SK-N-SH (cell line): ENCODE measurements around the gene EIF4E1B. TPM values are rescaled to one million over a fixed set of nuclear protein-coding genes. Genes with fewer than 3 reads are reported as not detected.

Experiments used
- CTCF ChIA-PET: fragments of 300-600, 350-600 bp; formaldehyde crosslinking; extraction: SDS; loops from one replicate; lab custom pipeline; 2021; lab: Yijun Ruan, JAX
- POLR2A ChIA-PET: fragments of 350-600 bp; sonication (Branson Sonifier 250); formaldehyde crosslinking; extraction: SDS; loops from one replicate; lab custom pipeline; 2020; ENCODE audit warnings: antibody characterized with exemption, inconsistent platforms; lab: Yijun Ruan, JAX
- DNase-seq: peaks from one replicate; pipeline ENCODE4 v3.0.0; 2012
- H2AFZ ChIP-seq: fragments of 200-600 bp; sonication (generic); 2 replicates; pipeline ENCODE4 v1.8.1; 2016; ENCODE audit warnings: antibody characterized with exemption, mild to moderate bottlenecking, low read depth
- H3F3A ChIP-seq: fragments of 200-600 bp; sonication (generic); replicated peaks from 2 replicates; pipeline ENCODE3; 2016; ENCODE audit warnings: antibody characterized with exemption, mild to moderate bottlenecking; ENCODE audit not compliant: insufficient read depth
- H3K27ac ChIP-seq, 2 experiments: fragments of 200-500 bp in 1 of 2; fragments of 200-600 bp in 1 of 2; sonication (Bioruptor generic) in 1 of 2; sonication (generic), shearing (Covaris generic) in 1 of 2; 2 replicates each; pipeline versions ENCODE4 v1.5.1 to v1.6.1; 2014 to 2016; ENCODE audit warnings: low read depth in 2 of 2, inconsistent platforms in 1 of 2, low read length in 1 of 2, mild to moderate bottlenecking in 1 of 2, mixed read lengths in 1 of 2
- H3K27me3 ChIP-seq: fragments of 200-600 bp; sonication (generic), shearing (Covaris generic); 2 replicates; pipeline ENCODE4 v1.6.1; 2016; ENCODE audit warnings: mixed run types; ENCODE audit not compliant: insufficient read depth
- H3K36me3 ChIP-seq, 2 experiments: fragments of 200-500 bp in 1 of 2; fragments of 200-600 bp in 1 of 2; sonication (Bioruptor generic) in 1 of 2; sonication (generic) in 1 of 2; replicated peaks in 1 of 2; 2 replicates each; pipeline versions ENCODE3 to v1.5.1; 2014 to 2016; ENCODE audit warnings: low read length in 1 of 2, mild to moderate bottlenecking in 1 of 2; ENCODE audit not compliant: insufficient read depth in 2 of 2, control insufficient read depth in 1 of 2
- H3K4me1 ChIP-seq, 2 experiments: fragments of 200-500 bp in 1 of 2; fragments of 200-600 bp in 1 of 2; sonication (Bioruptor generic) in 1 of 2; sonication (generic), shearing (Covaris generic) in 1 of 2; 2 replicates each; pipeline versions ENCODE4 v1.5.1 to v1.6.1; 2014 to 2016; ENCODE audit warnings: low read depth in 1 of 2, low read length in 1 of 2, mixed run types in 1 of 2; ENCODE audit not compliant: insufficient read depth in 2 of 2, control insufficient read depth in 1 of 2
- H3K4me2 ChIP-seq: fragments of 200-600 bp; sonication (generic), shearing (Covaris generic); 2 replicates; pipeline ENCODE4 v1.6.1; 2017; ENCODE audit warnings: mixed run types
- H3K4me3 ChIP-seq, 2 experiments: fragments of 200-500 bp in 1 of 2; fragments of 200-600 bp in 1 of 2; sonication (Bioruptor generic) in 1 of 2; sonication (generic), shearing (Covaris generic) in 1 of 2; 2 replicates each; pipeline versions ENCODE4 v1.5.1 to v1.8.1; 2014 to 2016; ENCODE audit warnings: low read depth in 2 of 2, inconsistent platforms in 1 of 2, low read length in 1 of 2, mild to moderate bottlenecking in 1 of 2, mixed read lengths in 1 of 2, moderate library complexity in 1 of 2
- H3K79me2 ChIP-seq: fragments of 200-600 bp; sonication (generic); 2 replicates; pipeline ENCODE4 v1.8.1; 2017; ENCODE audit warnings: mild to moderate bottlenecking; ENCODE audit not compliant: insufficient read depth
- H3K9ac ChIP-seq: fragments of 200-600 bp; sonication (generic); 2 replicates; pipeline ENCODE4 v1.6.1; 2017; ENCODE audit warnings: mixed run types
- H3K9me2 ChIP-seq: fragments of 200-600 bp; sonication (generic); 2 replicates; pipeline ENCODE4 v1.6.1; 2017; ENCODE audit warnings: mixed run types
- H3K9me3 ChIP-seq: fragments of 200-600 bp; sonication (generic); 2 replicates; pipeline ENCODE4 v1.6.1; 2017; ENCODE audit warnings: mixed run types, mild to moderate bottlenecking, moderate library complexity
- H4K20me1 ChIP-seq: fragments of 200-600 bp; sonication (generic); 2 replicates; pipeline ENCODE4 v1.6.1; 2017; ENCODE audit warnings: mild to moderate bottlenecking, mixed run types; ENCODE audit not compliant: insufficient read depth
- CTCF ChIP-seq: fragments of 200-600 bp; sonication (generic); IDR thresholded peaks from 2 replicates; pipeline ENCODE4 v1.6.1; 2017; ENCODE audit warnings: antibody characterized with exemption, mild to moderate bottlenecking, moderate library complexity
- ELF1 ChIP-seq: IDR thresholded peaks from 2 replicates; pipeline ENCODE4 v1.4.0; 2012
- EP300 ChIP-seq, 2 experiments: IDR thresholded peaks; 2 replicates each; pipeline versions ENCODE4 v1.4.0 to v1.6.1; 2012; ENCODE audit warnings: borderline replicate concordance in 1 of 2, low read depth in 1 of 2, low read length in 1 of 2
- EZH2phosphoT487 ChIP-seq: fragments of 200-600 bp; sonication (generic); IDR thresholded peaks from 2 replicates; pipeline ENCODE4 v1.6.1; 2017; ENCODE audit warnings: low read depth, mixed run types, mild to moderate bottlenecking, antibody characterized with exemption, moderate library complexity, borderline replicate concordance
- FOSL2 ChIP-seq: IDR thresholded peaks from 2 replicates; pipeline ENCODE4 v1.4.0; 2012; ENCODE audit warnings: low read depth, mild to moderate bottlenecking, moderate library complexity, borderline replicate concordance
- FOXJ3 ChIP-seq: sonication (generic); formaldehyde crosslinking; IDR thresholded peaks from 2 replicates; pipeline ENCODE4 v1.5.1; 2020; ENCODE audit warnings: mild to moderate bottlenecking, missing genetic modification reagents
- FOXM1 ChIP-seq: IDR thresholded peaks from 2 replicates; pipeline ENCODE4 v1.4.0; 2012; ENCODE audit warnings: low read depth, mild to moderate bottlenecking
- GABPA ChIP-seq: IDR thresholded peaks from 2 replicates; pipeline ENCODE4 v1.4.0; 2012; ENCODE audit warnings: low read depth, mild to moderate bottlenecking
- JUND ChIP-seq: IDR thresholded peaks from 2 replicates; pipeline ENCODE4 v1.4.0; 2012
- MAX ChIP-seq: IDR thresholded peaks from 2 replicates; pipeline ENCODE4 v1.4.0; 2012; ENCODE audit warnings: low read depth
- MEF2A ChIP-seq: IDR thresholded peaks from 2 replicates; pipeline ENCODE4 v1.4.0; 2012; ENCODE audit warnings: low read depth, borderline replicate concordance
- NRF1 ChIP-seq: IDR thresholded peaks from 2 replicates; pipeline ENCODE4 v1.6.1; 2012; ENCODE audit warnings: low read depth, mild to moderate bottlenecking, low read length
- POLR2AphosphoS5 ChIP-seq: IDR thresholded peaks from 2 replicates; pipeline ENCODE4 v1.6.1; 2012; ENCODE audit warnings: low read depth, low read length
- RAD21 ChIP-seq: IDR thresholded peaks from 2 replicates; pipeline ENCODE4 v1.6.1; 2012; ENCODE audit warnings: mild to moderate bottlenecking, low read length
- RCOR1 ChIP-seq: fragments of 150-350 bp; IDR thresholded peaks from 2 replicates; pipeline ENCODE4 v1.6.1; 2017; ENCODE audit warnings: antibody characterized with exemption, low read length
- RFX5 ChIP-seq: IDR thresholded peaks from 2 replicates; pipeline ENCODE4 v1.6.1; 2012; ENCODE audit warnings: mild to moderate bottlenecking, improper control_type of control experiment, low read length
- SMC3 ChIP-seq: IDR thresholded peaks from 2 replicates; pipeline ENCODE4 v1.6.1; 2012; ENCODE audit warnings: low read depth, low read length, improper control_type of control experiment
- USF1 ChIP-seq: IDR thresholded peaks from 2 replicates; pipeline ENCODE4 v1.4.0; 2012; ENCODE audit warnings: low read depth, borderline replicate concordance
- USF2 ChIP-seq: fragments of 150-350 bp; IDR thresholded peaks from 2 replicates; pipeline ENCODE4 v1.6.1; 2017; ENCODE audit warnings: antibody characterized with exemption, low read length, low read depth, borderline replicate concordance
- YY1 ChIP-seq: IDR thresholded peaks from 2 replicates; pipeline ENCODE4 v1.4.0; 2012; ENCODE audit warnings: low read depth, mild to moderate bottlenecking
- ZBTB33 ChIP-seq: IDR thresholded peaks from 2 replicates; pipeline ENCODE4 v1.4.0; 2012; ENCODE audit warnings: low read depth, borderline replicate concordance
- WGBS: methylation state at CpG from one replicate; pipeline ENCODE4 v1.1.6; 2017; ENCODE audit warnings: low lambda C conversion rate; 5-methylcytosine and 5-hydroxymethylcytosine counted together
- polyA plus RNA-seq, 3 experiments: library from polyadenylated mRNA; depleted of rRNA; stranded (reverse); fragments of >200 nt; gene quantifications; 2 replicates each; pipeline ENCODE4 v1.2.3, GENCODE V29; 2012
- TF ChIP-seq, protein P1 (sequence below): IDR thresholded peaks from 2 replicates; pipeline ENCODE4; 2012

EIF4E1B gene
- polyA plus RNA-seq, 1 of the 3 experiments (the other 2 are of a cell fraction) = not detected

GRCh38 chr5:176592573-176592972 is 37.9 kb upstream of the EIF4E1B start (continued):
- no peak for TF ChIP-seq EP300 (IDR thresholded peaks at IDR 0.05; ENCODE audit: borderline replicate concordance in 1 of 2, low read depth in 1 of 2, low read length in 1 of 2)
- no peak for TF ChIP-seq POLR2AphosphoS5
- TF ChIP-seq SMC3 = no peak
- no peak for TF ChIP-seq RAD21
- TF ChIP-seq FOXM1 = no peak
- TF ChIP-seq FOXJ3 (CRISPR knock-in tag) = no peak

GRCh38 chr5:176593273-176593869 is 37.1 kb upstream of the EIF4E1B start:
- no peak overlapping the region for H3K9ac ChIP-seq
- no peaks in the 10 kb centered on the region for H3K79me2 ChIP-seq
- 92% methylated on average over 7 of the region's 12 CpGs for WGBS
- H3K9me2 ChIP-seq = no peaks in the 10 kb centered on the region
- CTCF ChIA-PET = interaction anchor here (1.5 kb wide), 1 partner anchor 19 kb away, joined by 5 read pairs; no protein-coding TSS in a partner anchor
- H3K27me3 ChIP-seq = no peaks in the 10 kb centered on the region
- POLR2A ChIA-PET = no interaction called here
- no peaks in the 10 kb centered on the region for H3F3A ChIP-seq
- H4K20me1 ChIP-seq = no peaks in the 10 kb centered on the region
- H3K27ac ChIP-seq = no peak overlapping the region
- peaks cover 0 to 3% of the 10 kb centered on the region in 2 experiments for H3K36me3 ChIP-seq
- no peak overlapping the region for H3K4me2 ChIP-seq
- H3K4me3 ChIP-seq = no peak overlapping the region
- no peaks in the 10 kb centered on the region for H3K9me3 ChIP-seq
- no peak overlapping the region for H2AFZ ChIP-seq
- no peak for DNase-seq
- no peaks in the 10 kb centered on the region for H3K4me1 ChIP-seq
- TF ChIP-seq RCOR1 (no peak), CTCF (no peak), FOSL2 (no peak), GABPA (no peak), NRF1 (no peak), YY1 (no peak), POLR2AphosphoS5 (no peak), EZH2phosphoT487 (no peak), JUND (no peak), EP300 (IDR thresholded peaks at IDR 0.05; ENCODE audit: borderline replicate concordance in 1 of 2, low read depth in 1 of 2, low read length in 1 of 2) (no peak), MAX (no peak), USF1 (no peak), RFX5 (no peak), MEF2A (no peak), USF2 (no peak), ZBTB33 (no peak), ELF1 (no peak)
- TF ChIP-seq, protein P1, sequence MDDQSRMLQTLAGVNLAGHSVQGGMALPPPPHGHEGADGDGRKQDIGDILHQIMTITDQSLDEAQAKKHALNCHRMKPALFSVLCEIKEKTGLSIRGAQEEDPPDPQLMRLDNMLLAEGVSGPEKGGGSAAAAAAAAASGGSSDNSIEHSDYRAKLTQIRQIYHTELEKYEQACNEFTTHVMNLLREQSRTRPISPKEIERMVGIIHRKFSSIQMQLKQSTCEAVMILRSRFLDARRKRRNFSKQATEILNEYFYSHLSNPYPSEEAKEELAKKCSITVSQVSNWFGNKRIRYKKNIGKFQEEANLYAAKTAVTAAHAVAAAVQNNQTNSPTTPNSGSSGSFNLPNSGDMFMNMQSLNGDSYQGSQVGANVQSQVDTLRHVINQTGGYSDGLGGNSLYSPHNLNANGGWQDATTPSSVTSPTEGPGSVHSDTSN = no peak
